ENCODE results near the gene TSHZ1. TPM values are rescaled to one million over a fixed set of nuclear protein-coding genes. Genes with fewer than 3 reads are reported as not detected.

TSHZ1 gene
- total and polyA plus RNA-seq, 4 experiments from 2014 or later: 0.84 to 32.0 (median 18.3) TPM

- no peak for DNase-seq
- Mint-ChIP-seq H3K9me3 (no peaks in the 10 kb centered on the region), H3K36me3 (peaks cover 0 to 7% of the 10 kb centered on the region in 2 donors), H3K4me3 (peak overlapping the region; percentile 31 to 87 (median 71)), H3K4me1 (peaks cover 53 to 91% (median 73%) of the 10 kb centered on the region in 4 donors), H3K27me3 (no peaks in the 10 kb centered on the region), H3K27ac (peak overlapping the region; percentile 90 to 96 (median 92))
- ChIA-PET CTCF (ENCODE audit: partially characterized antibody) (no interaction called here), POLR2A (ENCODE audit: partially characterized antibody) (interaction anchor here (1.0 to 2.0 kb wide), 2 partner anchors 9 to 31 kb away, joined by 3 to 9 read pairs; no protein-coding TSS in a partner anchor)
- H3K27me3 ChIP-seq (ENCODE audit: insufficient read depth, low read length): no peaks in the 10 kb centered on the region
- peaks cover 66% of the 10 kb centered on the region for H3K4me1 ChIP-seq (ENCODE audit: insufficient read depth, low read length)
- H3K4me3 ChIP-seq (ENCODE audit: low read length in 2 of 2): peak overlapping the region in 1 of 2 donors; percentile 5
- no peaks in the 10 kb centered on the region for H3K9me3 ChIP-seq (ENCODE audit: control insufficient read depth in 1 of 2, low read length in 2 of 2)
- intact Hi-C loops (cut with micrococcal nuclease): loop anchor here (10.0 kb wide), 1 partner anchor 1608 kb away; the partner anchor contains the start of gene ZNF236
- peak overlapping the region; percentile 63 for H3K27ac ChIP-seq (ENCODE audit: low read depth, low read length)
- no peaks in the 10 kb centered on the region for H3K36me3 ChIP-seq (ENCODE audit: insufficient read depth, low read length)
Observed at GRCh38 chr18:75216911-75217689, 6.5 kb downstream of the TSHZ1 start.

DNA sequence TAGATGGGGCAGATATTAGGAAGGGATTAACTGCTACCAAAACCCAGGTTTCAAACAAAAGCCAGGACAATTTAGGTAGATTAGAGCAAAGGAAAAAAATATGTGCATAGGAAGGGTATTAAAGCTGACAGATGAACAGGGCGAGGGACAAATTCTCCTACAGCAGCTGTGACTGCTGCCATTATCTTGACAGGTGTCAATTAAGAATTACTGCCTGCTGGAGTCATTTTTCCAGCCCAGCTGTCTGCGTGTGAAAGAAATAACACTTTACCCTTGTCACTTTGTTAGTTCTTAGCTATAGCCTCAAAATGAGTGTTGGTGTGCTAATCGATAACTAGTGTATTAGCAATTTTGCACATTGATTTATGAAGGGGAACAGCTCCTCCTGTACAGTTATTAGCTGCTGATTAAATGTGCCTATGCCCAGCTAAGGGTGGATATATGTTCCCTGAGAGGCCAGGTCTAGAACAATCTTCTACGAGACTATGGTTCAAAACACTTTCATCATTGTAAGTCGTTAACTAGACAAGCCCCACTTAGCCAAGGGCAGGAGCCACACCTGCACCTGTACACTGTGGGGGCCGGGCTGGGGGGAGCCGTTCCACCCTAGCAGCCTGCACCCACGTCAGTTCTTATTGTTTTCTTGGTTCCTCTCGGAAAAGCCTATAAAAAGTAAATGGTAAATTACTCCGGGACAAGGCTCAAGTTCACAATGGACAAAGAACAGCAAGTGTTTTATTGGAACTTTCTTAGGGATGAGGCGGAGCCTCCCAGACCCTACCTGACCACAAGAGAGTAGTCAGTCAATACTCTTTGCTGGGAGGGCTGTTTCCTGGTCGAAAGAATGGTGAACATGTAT lies 7.7 kb downstream of the TSHZ1 start:
- POLR2A ChIA-PET (ENCODE audit: partially characterized antibody): no interaction called here
- Mint-ChIP-seq H3K4me1 (peaks cover 47 to 92% (median 69%) of the 10 kb centered on the region in 4 donors), H3K4me3 (peak overlapping the region in 1 of 8 donors; percentile 9)

GRCh38 chr18:75219745-75220375 lies 9.3 kb downstream of the TSHZ1 start:
- no peaks in the 10 kb centered on the region for H3K9me3 Mint-ChIP-seq
- intact Hi-C loops (cut with micrococcal nuclease): loop anchor here (10.0 kb wide), 1 partner anchor 1605 kb away; the partner anchor contains the start of gene ZNF236
- Histone ChIP-seq H3K9me3 (ENCODE audit: control insufficient read depth in 1 of 2, low read length in 2 of 2) (no peaks in the 10 kb centered on the region), H3K4me3 (ENCODE audit: low read length in 2 of 2) (no peak overlapping the region), H3K27me3 (ENCODE audit: insufficient read depth, low read length) (no peaks in the 10 kb centered on the region), H3K27ac (ENCODE audit: low read depth, low read length) (no peak overlapping the region), H3K36me3 (ENCODE audit: insufficient read depth, low read length) (no peaks in the 10 kb centered on the region), H3K4me1 (ENCODE audit: insufficient read depth, low read length) (peaks cover 53% of the 10 kb centered on the region)
- peak overlapping the region in 3 of 7 donors; percentile 26 to 63 (median 38) for H3K27ac Mint-ChIP-seq
- ChIA-PET POLR2A (ENCODE audit: partially characterized antibody) (no interaction called here), CTCF (ENCODE audit: partially characterized antibody) (no interaction called here)
- peak overlapping the region in 2 of 8 donors; percentile 1 to 4 for H3K4me3 Mint-ChIP-seq
- peaks cover 39 to 86% (median 66%) of the 10 kb centered on the region in 4 donors for H3K4me1 Mint-ChIP-seq
- no peak for DNase-seq
- no peaks in the 10 kb centered on the region for H3K36me3 Mint-ChIP-seq
- no peaks in the 10 kb centered on the region for H3K27me3 Mint-ChIP-seq

More for the DNA sequence above, 7.7 kb downstream of the TSHZ1 start:
- Histone ChIP-seq H3K9me3 (ENCODE audit: control insufficient read depth in 1 of 2, low read length in 2 of 2) (no peaks in the 10 kb centered on the region), H3K4me3 (ENCODE audit: low read length in 2 of 2) (no peak overlapping the region), H3K27me3 (ENCODE audit: insufficient read depth, low read length) (no peaks in the 10 kb centered on the region), H3K27ac (ENCODE audit: low read depth, low read length) (no peak overlapping the region), H3K4me1 (ENCODE audit: insufficient read depth, low read length) (peaks cover 63% of the 10 kb centered on the region), H3K36me3 (ENCODE audit: insufficient read depth, low read length) (no peaks in the 10 kb centered on the region)
- no peaks in the 10 kb centered on the region for H3K9me3 Mint-ChIP-seq
- CTCF ChIA-PET (ENCODE audit: partially characterized antibody): no interaction called here
- no peak for DNase-seq
- peak overlapping the region in 5 of 7 donors; percentile 47 to 89 (median 68) for H3K27ac Mint-ChIP-seq
- intact Hi-C loops (cut with micrococcal nuclease): loop anchor here (10.0 kb wide), 1 partner anchor 1607 kb away; the partner anchor contains the start of gene ZNF236
- H3K27me3 Mint-ChIP-seq: no peaks in the 10 kb centered on the region
- no peaks in the 10 kb centered on the region for H3K36me3 Mint-ChIP-seq

DNA sequence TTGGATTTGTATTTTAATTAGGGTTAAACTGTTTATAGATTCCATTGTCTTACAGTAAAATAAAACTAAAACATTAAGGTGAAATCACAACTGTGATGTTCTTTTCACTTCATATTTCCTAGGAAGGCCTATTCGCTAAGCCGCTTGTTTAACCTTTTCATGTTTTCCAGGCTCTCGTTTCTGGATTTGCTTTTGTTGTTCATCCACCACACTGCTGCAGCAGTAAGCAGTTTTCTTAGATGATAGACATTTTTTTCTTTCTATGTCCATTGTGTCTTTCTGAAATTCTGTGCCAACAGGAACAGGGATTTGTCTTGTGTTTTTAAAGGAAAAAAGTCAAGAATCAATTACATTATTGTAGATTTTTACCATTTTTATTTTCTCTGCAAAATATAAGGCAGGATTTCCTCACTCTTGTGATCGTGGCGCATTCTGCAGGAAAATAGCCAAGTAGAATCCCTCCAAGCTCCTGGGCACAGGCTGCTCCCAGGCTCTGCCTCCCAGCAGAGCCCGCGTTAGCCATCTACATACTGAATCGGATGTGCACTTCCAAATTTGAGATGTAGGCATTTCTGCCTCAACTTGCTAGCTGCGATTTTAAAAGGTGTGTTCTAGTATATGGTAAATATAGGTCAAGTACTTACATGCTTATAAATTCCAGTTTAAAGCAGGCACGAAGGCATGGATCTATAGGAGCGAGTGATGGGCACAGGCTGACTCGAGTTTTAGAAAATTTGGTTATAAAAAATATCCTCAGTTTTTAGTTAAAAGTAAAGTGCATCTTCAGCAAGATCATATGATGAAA lies 10.2 kb downstream of the TSHZ1 start:
- H3K4me3 Mint-ChIP-seq: no peak overlapping the region
- CTCF ChIA-PET (ENCODE audit: partially characterized antibody): interaction anchor here (1.6 kb wide), 1 partner anchor 8 kb away, joined by 5 read pairs; no protein-coding TSS in a partner anchor
- no peak for DNase-seq
- peak overlapping the region in 1 of 7 donors; percentile 12 for H3K27ac Mint-ChIP-seq
- intact Hi-C loops (cut with micrococcal nuclease): no loop called here
- H3K27me3 ChIP-seq (ENCODE audit: insufficient read depth, low read length): no peaks in the 10 kb centered on the region
- peaks cover 33 to 84% (median 58%) of the 10 kb centered on the region in 4 donors for H3K4me1 Mint-ChIP-seq
- peaks cover 44% of the 10 kb centered on the region for H3K4me1 ChIP-seq (ENCODE audit: insufficient read depth, low read length)
- no peak overlapping the region for H3K4me3 ChIP-seq (ENCODE audit: low read length in 2 of 2)
- POLR2A ChIA-PET (ENCODE audit: partially characterized antibody): interaction anchor here (1.0 to 1.3 kb wide), 2 partner anchors 8 to 11 kb away, joined by 3 to 4 read pairs; partner anchors contain the start of gene PTGR3
- H3K9me3 Mint-ChIP-seq: no peaks in the 10 kb centered on the region
- no peak overlapping the region for H3K27ac ChIP-seq (ENCODE audit: low read depth, low read length)
- peaks cover 0 to 2% of the 10 kb centered on the region in 2 donors for H3K36me3 Mint-ChIP-seq
- no peaks in the 10 kb centered on the region for H3K27me3 Mint-ChIP-seq
- H3K36me3 ChIP-seq (ENCODE audit: insufficient read depth, low read length): no peaks in the 10 kb centered on the region
- no peaks in the 10 kb centered on the region for H3K9me3 ChIP-seq (ENCODE audit: control insufficient read depth in 1 of 2, low read length in 2 of 2)

- no peak overlapping the region for H3K27ac Mint-ChIP-seq
- intact Hi-C loops (cut with micrococcal nuclease): no loop called here
Observed at GRCh38 chr18:75221397-75221796, 10.8 kb downstream of the TSHZ1 start.

DNA sequence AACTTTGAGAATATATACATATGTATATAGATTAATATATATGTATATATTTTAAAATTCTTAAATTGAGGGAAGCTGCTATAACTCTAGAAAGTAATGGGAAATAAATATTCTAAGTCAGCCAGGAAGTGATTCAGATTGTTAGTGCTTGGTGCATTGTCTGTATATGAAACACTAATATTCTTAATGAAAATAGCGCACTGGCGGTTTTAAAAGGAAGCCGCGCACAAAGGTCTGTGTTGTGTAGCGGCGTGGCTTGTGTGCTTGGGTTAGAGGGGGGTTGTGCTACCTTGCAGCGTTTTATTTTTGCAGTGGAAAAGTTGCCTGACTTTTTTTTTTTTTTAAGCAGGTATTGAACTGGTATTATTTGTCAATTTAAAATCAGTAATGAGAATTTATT lies 11.3 kb downstream of the TSHZ1 start:
- Mint-ChIP-seq H3K36me3 (peaks cover 0 to 3% of the 10 kb centered on the region in 2 donors), H3K27ac (peak overlapping the region in 4 of 7 donors; percentile 38 to 89 (median 58)), H3K4me1 (peaks cover 29 to 82% (median 55%) of the 10 kb centered on the region in 4 donors), H3K4me3 (peak overlapping the region in 7 of 8 donors; percentile 11 to 67 (median 59)), H3K27me3 (no peaks in the 10 kb centered on the region), H3K9me3 (no peaks in the 10 kb centered on the region)
- H3K27me3 ChIP-seq (ENCODE audit: insufficient read depth, low read length): no peaks in the 10 kb centered on the region
- intact Hi-C loops (cut with micrococcal nuclease): no loop called here
- no peak overlapping the region for H3K27ac ChIP-seq (ENCODE audit: low read depth, low read length)
- CTCF ChIA-PET (ENCODE audit: partially characterized antibody): interaction anchor here (1.6 kb wide), 1 partner anchor 9 kb away, joined by 5 read pairs; no protein-coding TSS in a partner anchor
- H3K4me3 ChIP-seq (ENCODE audit: low read length in 2 of 2): no peak overlapping the region
- H3K36me3 ChIP-seq (ENCODE audit: insufficient read depth, low read length): no peaks in the 10 kb centered on the region
- H3K9me3 ChIP-seq (ENCODE audit: control insufficient read depth in 1 of 2, low read length in 2 of 2): no peaks in the 10 kb centered on the region
- peaks cover 32% of the 10 kb centered on the region for H3K4me1 ChIP-seq (ENCODE audit: insufficient read depth, low read length)
- POLR2A ChIA-PET (ENCODE audit: partially characterized antibody): interaction anchor here (1.0 to 1.5 kb wide), 3 partner anchors 9 to 17 kb away, joined by 3 read pairs; no protein-coding TSS in a partner anchor
- DNase-seq: no peak

More at GRCh38 chr18:75221397-75221796, 10.8 kb downstream of the TSHZ1 start:
- Mint-ChIP-seq H3K4me1 (peaks cover 33 to 82% (median 57%) of the 10 kb centered on the region in 4 donors), H3K27me3 (no peaks in the 10 kb centered on the region), H3K36me3 (peaks cover 0 to 3% of the 10 kb centered on the region in 2 donors), H3K9me3 (no peaks in the 10 kb centered on the region), H3K4me3 (peak overlapping the region in 1 of 8 donors; percentile 13)
- Histone ChIP-seq H3K27me3 (ENCODE audit: insufficient read depth, low read length) (no peaks in the 10 kb centered on the region), H3K36me3 (ENCODE audit: insufficient read depth, low read length) (no peaks in the 10 kb centered on the region), H3K4me3 (ENCODE audit: low read length in 2 of 2) (no peak overlapping the region), H3K27ac (ENCODE audit: low read depth, low read length) (no peak overlapping the region), H3K9me3 (ENCODE audit: control insufficient read depth in 1 of 2, low read length in 2 of 2) (no peaks in the 10 kb centered on the region), H3K4me1 (ENCODE audit: insufficient read depth, low read length) (peaks cover 37% of the 10 kb centered on the region)
- POLR2A ChIA-PET (ENCODE audit: partially characterized antibody): interaction anchor here (1.0 to 1.5 kb wide), 3 partner anchors 9 to 15 kb away, joined by 3 to 4 read pairs (median 3); partner anchors contain the start of gene PTGR3
- DNase-seq: no peak
- CTCF ChIA-PET (ENCODE audit: partially characterized antibody): interaction anchor here (1.6 kb wide), 1 partner anchor 9 kb away, joined by 5 read pairs; no protein-coding TSS in a partner anchor
